SU-DHL-6 (cell line): ENCODE measurements around the gene ATPAF1.

ENCODE experiments used
- H2AFZ ChIP-seq: fragments of 200-600 bp; sonication (generic); 2 replicates; pipeline ENCODE4 v1.6.1; 2014; ENCODE audit warnings: low read depth, mild to moderate bottlenecking, moderate library complexity, mixed read lengths, antibody characterized with exemption, low read length; ENCODE audit not compliant: severe bottlenecking
- H3F3A ChIP-seq: fragments of 200-600 bp; shearing (Covaris generic); 2 replicates; pipeline ENCODE4 v1.6.0; 2016; ENCODE audit warnings: antibody characterized with exemption, mild to moderate bottlenecking; ENCODE audit not compliant: insufficient read depth
- H3K27ac ChIP-seq: fragments of 200-600 bp; sonication (generic); 2 replicates; pipeline ENCODE4 v1.5.1; 2016; ENCODE audit warnings: low read depth, mild to moderate bottlenecking, low read length, moderate library complexity, mixed read lengths
- H3K27me3 ChIP-seq: fragments of 200-600 bp; sonication (generic), shearing (Covaris generic); 2 replicates; pipeline ENCODE4 v1.6.0; 2014; ENCODE audit warnings: mild to moderate bottlenecking, low read length
- H3K36me3 ChIP-seq: fragments of 200-600 bp; sonication (generic); 2 replicates; pipeline ENCODE4 v1.6.1; 2014; ENCODE audit warnings: mild to moderate bottlenecking, low read length, mixed read lengths
- H3K4me2 ChIP-seq: fragments of 300-600, 200-600 bp; shearing (Covaris generic), sonication (generic); 2 replicates; pipeline ENCODE4 v1.6.0; 2014; ENCODE audit warnings: low read length, low read depth, mild to moderate bottlenecking; ENCODE audit not compliant: poor library complexity, severe bottlenecking
- H3K4me3 ChIP-seq: fragments of 200-600 bp; sonication (generic); 2 replicates; pipeline ENCODE4 v1.5.1; 2014; ENCODE audit warnings: antibody characterized with exemption, low read length, mild to moderate bottlenecking, mixed read lengths; ENCODE audit not compliant: insufficient read depth, poor library complexity, severe bottlenecking
- H3K79me2 ChIP-seq: fragments of 200-600 bp; sonication (generic); 2 replicates; pipeline ENCODE4 v1.6.1; 2014; ENCODE audit warnings: mild to moderate bottlenecking, low read length, moderate library complexity; ENCODE audit not compliant: insufficient read depth
- H3K9ac ChIP-seq: fragments of 200-600 bp; sonication (generic); 2 replicates; pipeline ENCODE4 v1.7.0; 2014; ENCODE audit warnings: mild to moderate bottlenecking, low read length
- H3K9me2 ChIP-seq: fragments of 200-600 bp; sonication (generic); replicated peaks from 2 replicates; pipeline ENCODE4 v1.6.1; 2014; ENCODE audit warnings: low read length; ENCODE audit not compliant: insufficient read depth
- H3K9me3 ChIP-seq: fragments of 200-600 bp; sonication (generic); 2 replicates; pipeline ENCODE4 v1.6.1; 2014; ENCODE audit warnings: low read length, mixed read lengths; ENCODE audit not compliant: insufficient read depth
- H4K20me1 ChIP-seq: fragments of 200-600 bp; sonication (generic); 2 replicates; pipeline ENCODE4 v1.6.1; 2014; ENCODE audit warnings: low read depth, mild to moderate bottlenecking, antibody characterized with exemption, low read length, moderate library complexity, mixed read lengths
- CTCF ChIP-seq: fragments of 200-600 bp; sonication (generic); IDR thresholded peaks from one replicate; pipeline ENCODE4 v1.5.1; 2017; ENCODE audit warnings: antibody characterized with exemption, mild to moderate bottlenecking, low read length, moderate library complexity; ENCODE audit not compliant: insufficient read depth, poor library complexity, severe bottlenecking
- EZH2phosphoT487 ChIP-seq: fragments of 200-600 bp; sonication (generic), shearing (Covaris generic); conservative IDR thresholded peaks from 2 replicates; pipeline ENCODE4 v1.6.1; 2018; ENCODE audit warnings: mild to moderate bottlenecking, antibody characterized with exemption, low read length, moderate library complexity, mixed read lengths

Gene ATPAF1

GRCh38 chr1:46675549-46676314, 7.6 kb upstream of the ATPAF1 start:
- Histone ChIP-seq H3K9ac (no peak overlapping the region), H4K20me1 (no peaks in the 10 kb centered on the region), H3K9me2 (no peaks in the 10 kb centered on the region), H3F3A (no peaks in the 10 kb centered on the region), H3K4me2 (no peak overlapping the region), H3K79me2 (no peaks in the 10 kb centered on the region), H3K36me3 (peaks cover 16% of the 10 kb centered on the region), H3K9me3 (no peaks in the 10 kb centered on the region), H2AFZ (no peak overlapping the region), H3K4me3 (no peak overlapping the region), H3K27ac (no peak overlapping the region), H3K27me3 (no peaks in the 10 kb centered on the region)
- TF ChIP-seq CTCF (no peak), EZH2phosphoT487 (no peak)

DNA sequence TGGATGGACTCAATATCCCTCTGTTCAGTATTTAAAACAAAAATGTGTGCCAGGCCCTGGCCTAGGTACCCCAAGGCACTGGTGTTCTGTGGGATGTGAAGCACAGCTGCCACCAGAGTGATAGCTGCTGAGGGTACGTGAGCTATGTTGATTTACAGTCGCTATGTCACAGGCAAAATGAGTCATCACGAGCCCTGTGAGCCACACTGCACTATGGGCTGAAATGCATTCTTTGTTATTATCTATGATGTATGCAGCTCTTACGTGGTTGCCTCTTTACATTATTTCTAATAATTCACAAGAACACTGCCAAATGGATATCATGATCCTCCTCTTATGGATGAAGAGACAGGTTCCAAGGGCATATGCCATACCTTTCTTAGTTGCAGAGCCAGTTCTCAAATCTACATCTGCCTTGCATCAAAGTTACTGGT, 5.6 kb upstream of the ATPAF1 start:
- H4K20me1 ChIP-seq = no peaks in the 10 kb centered on the region
- no peak overlapping the region for H3K4me2 ChIP-seq
- TF ChIP-seq EZH2phosphoT487 (no peak), CTCF (no peak)
- no peaks in the 10 kb centered on the region for H3K9me2 ChIP-seq
- H3K79me2 ChIP-seq = no peaks in the 10 kb centered on the region
- peaks cover 10% of the 10 kb centered on the region for H3K36me3 ChIP-seq
- peaks cover 9% of the 10 kb centered on the region for H3F3A ChIP-seq
- H3K27me3 ChIP-seq = no peaks in the 10 kb centered on the region
- no peak overlapping the region for H2AFZ ChIP-seq
- H3K27ac ChIP-seq = no peak overlapping the region
- no peak overlapping the region for H3K4me3 ChIP-seq
- no peaks in the 10 kb centered on the region for H3K9me3 ChIP-seq
- no peak overlapping the region for H3K9ac ChIP-seq

DNA sequence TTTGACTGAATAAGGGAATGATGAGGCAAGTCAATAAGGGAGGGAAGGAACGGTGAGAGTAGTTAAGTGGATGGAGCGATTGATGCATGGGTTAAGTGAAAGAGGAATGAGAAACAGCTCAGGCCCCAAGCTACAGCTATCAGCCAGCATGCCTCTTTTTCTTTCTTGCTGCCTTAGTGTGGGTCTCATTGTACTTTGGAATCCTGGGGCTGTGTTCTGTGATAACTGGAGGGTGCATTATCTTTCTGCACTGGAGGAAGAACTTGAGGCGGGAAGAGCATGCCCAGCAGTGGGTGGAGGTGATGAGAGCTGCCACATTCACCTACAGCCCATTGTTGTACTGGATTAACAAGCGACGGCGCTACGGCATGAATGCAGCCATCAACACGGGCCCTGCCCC, 4.5 kb upstream of the ATPAF1 start:
- TF ChIP-seq EZH2phosphoT487 (no peak), CTCF (no peak)
- H4K20me1 ChIP-seq = no peaks in the 10 kb centered on the region
- no peak overlapping the region for H2AFZ ChIP-seq
- H3K9ac ChIP-seq = no peak overlapping the region
- H3K79me2 ChIP-seq = peaks cover 1% of the 10 kb centered on the region; the same call in 1 of the 2 replicates
- no peak overlapping the region for H3K4me3 ChIP-seq
- no peak overlapping the region for H3K4me2 ChIP-seq
- no peaks in the 10 kb centered on the region for H3K9me2 ChIP-seq
- no peaks in the 10 kb centered on the region for H3K9me3 ChIP-seq
- 0 out of 2 replicates have a peak, but pooled peaks cover 3% of the 10 kb centered on the region for H3K36me3 ChIP-seq
- H3K27ac ChIP-seq = no peak overlapping the region
- H3F3A ChIP-seq = peaks cover 13% of the 10 kb centered on the region
- no peaks in the 10 kb centered on the region for H3K27me3 ChIP-seq
